Dermis blood vessel endothelial cell (primary cell): ENCODE data around the gene PTPRZ1. TPM values are rescaled to one million over a fixed set of nuclear protein-coding genes. Genes with fewer than 3 reads are reported as not detected.

Experiments used
- DNase-seq: peaks from one replicate; pipeline ENCODE4 v3.0.0; 2010
- total RNA-seq: library from RNA; depleted of rRNA; stranded (reverse); fragments of >200 nt; gene quantifications from 2 replicates; pipeline ENCODE4 v1.2.3, GENCODE V29; 2014

Gene PTPRZ1
- total RNA-seq, 1 donor from 2014 or later = under 0.01 TPM

GRCh38 chr7:121901026-121901425 lies 28.1 kb downstream of the PTPRZ1 start:
- no peak for DNase-seq

GRCh38 chr7:121904120-121904519 lies 31.2 kb downstream of the PTPRZ1 start:
- DNase-seq = no peak

GRCh38 chr7:121908042-121908441 lies 35.1 kb downstream of the PTPRZ1 start:
- no peak for DNase-seq

DNA sequence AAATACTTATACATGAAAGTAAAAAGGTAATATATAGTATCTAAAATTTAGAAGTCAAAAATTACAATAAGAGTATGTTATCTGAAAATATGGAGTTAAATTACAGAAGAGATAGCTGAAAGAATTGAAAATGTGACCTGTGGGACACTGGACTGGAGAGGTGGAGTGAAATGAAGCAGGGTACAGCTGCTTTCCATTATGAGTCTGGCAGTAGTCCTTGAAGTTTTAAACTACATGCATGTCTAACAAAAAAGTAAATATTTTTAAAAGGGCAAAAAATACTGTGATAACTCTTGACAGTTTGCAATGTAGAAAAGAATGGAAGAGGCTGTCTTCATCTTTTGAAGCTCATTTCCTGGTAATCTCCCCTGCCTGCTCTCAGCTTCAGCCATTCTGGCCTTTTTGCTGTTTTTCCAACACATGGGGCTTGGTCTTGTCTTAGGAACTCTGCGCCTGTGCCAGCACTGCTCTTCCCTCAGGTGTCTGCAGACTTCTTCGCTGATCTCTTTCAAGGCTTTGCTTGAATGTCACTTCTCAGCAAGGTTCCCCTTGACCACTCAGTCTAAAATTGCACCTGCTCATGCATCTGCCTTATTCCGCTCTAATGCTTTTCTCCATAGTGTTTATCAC lies 36.9 kb downstream of the PTPRZ1 start:
- no peak for DNase-seq

DNA sequence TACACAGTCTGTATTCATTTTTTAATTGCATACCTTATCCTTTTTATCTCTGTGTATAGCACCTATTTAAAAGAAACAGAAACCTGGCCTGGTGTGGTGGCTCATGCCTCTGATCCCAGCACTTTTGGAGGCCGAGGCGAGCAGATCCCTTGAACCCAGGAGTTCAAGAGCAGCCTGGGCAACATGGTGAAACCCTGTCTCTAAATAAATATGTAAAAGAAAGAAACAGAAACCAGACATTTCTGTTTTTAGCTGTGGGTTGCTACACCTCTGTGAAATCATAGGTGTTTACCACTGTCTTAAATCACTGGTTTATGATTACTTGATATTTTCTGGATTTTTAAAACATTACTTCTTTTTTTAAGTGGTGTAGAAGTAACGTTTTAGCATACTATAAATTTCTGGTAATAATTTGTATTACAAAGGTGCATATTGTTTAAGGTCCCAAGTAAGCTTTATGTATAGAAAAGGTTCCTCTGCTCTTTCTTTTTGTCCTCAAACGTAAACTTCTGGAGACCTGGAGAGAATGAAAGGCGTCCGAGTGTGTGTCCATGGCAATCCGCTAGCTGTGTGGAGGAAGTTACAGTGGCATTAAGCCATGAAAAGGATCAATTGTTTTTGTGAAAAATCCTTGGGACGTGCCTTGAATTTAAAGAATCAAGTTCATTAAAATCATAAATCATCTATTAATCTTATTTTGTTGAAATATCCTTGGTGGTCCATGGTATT lies 41.1 kb downstream of the PTPRZ1 start:
- DNase-seq = no peak

- DNase-seq = no peak
These were observed 41.8 kb downstream of the PTPRZ1 start for GRCh38 chr7:121914676-121915279.

DNA sequence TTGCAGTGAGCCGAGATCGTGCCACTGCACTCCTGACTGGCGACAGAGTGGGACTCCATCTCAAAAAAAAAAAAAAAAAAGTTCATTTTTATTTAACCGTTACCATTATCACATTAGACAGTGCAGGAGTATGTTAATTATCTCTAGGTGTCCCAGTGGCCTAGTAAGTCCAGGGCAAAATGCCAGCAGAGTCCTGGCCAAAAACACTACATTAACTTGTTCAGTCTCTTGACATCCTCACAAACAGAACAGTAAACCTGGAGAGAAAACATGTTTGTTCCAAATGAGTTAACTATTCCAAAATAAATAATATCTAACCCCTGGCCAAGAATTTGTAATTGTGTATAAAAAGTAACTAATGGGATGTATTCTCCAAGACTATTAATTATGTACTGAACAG lies 43.2 kb downstream of the PTPRZ1 start:
- DNase-seq = no peak

- no peak for DNase-seq
These were observed 47.0 kb downstream of the PTPRZ1 start for GRCh38 chr7:121919986-121920385.

DNA sequence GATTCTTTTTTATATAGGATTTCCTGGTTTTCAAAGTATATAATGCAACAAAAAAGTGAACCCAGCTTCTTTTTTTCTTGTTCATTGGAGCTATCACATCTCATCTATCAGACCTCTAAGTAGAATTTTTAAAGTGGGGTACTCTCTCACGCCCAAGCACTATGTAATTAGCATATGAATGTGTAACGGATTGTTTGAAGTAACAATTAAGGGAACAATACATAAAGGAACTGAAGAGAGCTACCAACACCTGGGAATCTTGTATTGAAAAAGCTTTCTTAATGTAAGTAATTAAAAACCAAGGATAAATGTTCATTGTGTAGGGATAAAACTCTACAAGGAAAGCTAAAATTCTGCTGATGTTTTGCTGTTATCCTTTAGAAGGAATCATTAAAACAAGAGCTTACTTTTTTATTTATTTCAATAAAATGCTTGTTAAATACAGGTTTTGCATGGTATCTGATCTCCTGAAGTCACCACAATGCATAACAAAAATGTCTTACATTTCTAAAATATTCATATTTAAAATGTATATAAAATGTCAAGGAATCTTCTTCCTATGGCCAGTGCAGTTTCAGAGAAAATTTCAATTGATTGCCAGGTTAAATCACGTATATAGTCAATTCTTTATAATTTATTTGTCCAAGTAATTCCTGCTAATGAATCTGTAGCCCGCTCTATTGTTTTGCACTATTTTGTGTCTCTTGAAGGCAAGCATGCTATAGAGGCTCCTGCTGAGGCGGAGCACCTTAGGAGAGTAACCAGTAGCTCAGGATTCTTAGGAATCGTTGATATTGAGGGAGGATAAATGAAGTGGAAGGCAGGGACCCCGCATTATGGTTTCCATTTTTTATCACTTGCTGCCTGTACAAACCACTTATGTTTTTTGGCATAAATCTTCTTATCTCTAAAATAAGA lies 51.6 kb downstream of the PTPRZ1 start:
- DNase-seq = no peak

DNA sequence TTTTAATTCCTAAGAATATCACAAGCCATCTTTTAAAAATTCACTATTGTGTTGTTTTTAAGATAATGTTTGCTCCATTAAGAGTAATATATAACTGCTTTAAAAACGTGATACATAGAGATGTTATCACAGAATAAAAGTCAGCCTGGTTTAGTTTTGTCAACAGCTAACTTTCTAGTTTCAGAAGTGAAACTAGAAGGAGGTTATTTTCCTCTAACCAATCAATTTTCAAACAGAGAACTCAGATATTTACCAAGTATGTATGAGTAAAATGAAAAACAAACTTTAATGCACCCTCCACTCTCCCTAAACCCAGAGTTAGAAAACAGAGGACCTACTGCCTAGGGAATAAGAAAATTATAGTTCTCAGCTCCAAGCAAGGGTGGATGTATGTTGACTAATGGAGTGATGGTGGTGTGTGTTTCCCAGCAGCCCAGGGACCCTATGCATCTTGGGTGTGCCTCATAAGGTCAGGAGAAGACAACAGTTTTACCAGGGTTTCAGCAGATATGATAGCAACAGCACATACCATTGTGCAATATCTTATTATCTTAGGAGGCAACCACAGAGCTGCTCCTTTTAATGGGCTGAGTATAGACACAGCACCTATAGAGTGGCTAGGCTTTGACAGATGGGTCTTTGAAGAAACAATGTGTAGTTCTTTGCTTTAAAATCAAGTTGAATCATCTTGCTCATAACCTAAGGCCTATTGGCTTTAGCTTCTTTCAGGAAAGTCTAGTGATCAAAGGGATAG lies 58.4 kb downstream of the PTPRZ1 start:
- no peak for DNase-seq

GRCh38 chr7:121932768-121933167 lies 59.8 kb downstream of the PTPRZ1 start:
- no peak for DNase-seq

DNA sequence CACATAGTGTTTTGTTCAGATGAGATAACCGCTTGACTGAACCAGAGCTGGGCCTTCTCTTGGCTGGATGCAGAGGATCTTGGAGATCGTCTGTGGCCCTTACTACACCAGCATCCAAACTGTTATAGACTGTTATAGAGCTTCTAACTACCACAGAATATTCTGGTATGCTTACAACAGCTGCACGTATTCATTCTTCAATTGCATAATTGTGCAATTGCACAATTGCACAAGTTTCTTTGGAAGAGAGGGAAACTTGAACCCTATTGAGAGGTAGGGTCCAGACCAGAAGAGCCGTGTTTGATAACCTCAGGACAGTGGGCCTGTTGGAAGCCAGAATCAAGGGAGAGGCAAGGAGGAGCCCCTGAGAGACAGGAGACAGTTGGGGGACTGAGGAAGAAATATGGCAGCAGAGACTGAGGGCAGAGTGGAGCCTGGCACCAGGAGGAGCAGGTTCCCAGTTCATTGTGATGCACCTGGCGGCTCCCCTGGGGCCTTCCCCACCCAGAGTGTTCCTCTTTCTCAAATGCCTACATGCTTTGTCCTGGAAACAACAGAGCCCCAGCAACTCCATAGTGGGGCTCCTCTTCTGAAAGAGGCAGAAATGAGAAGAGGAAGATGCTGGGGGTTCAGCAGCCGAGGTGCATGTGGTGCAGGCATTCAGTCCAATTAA lies 64.1 kb downstream of the PTPRZ1 start:
- DNase-seq = no peak

DNA sequence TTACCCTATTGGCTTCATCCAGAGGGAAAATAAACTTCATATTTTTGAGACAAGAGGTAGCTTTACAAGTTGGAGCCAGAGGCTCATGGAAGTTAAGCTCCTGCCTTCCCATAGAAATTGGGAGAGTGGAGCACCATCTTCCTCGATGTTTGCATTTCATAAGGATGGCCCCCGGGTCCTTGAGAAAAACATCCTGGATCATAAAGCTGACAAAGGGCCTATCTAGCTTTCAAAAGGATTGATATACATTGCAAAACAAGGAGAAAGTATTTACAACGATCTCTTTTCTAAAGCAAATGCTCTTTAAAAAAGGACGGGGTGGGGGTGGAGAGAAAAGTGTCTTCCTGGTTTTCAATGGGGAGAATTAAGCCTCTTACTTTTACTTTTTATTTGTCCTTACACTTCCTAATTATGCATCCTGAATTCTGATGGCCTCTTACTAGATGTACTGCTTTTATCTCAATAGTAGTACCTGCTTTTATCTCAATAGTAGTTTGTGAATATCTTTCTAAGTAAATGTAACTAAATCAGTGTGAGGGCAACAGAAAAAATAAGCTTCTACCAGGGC lies 65.6 kb downstream of the PTPRZ1 start:
- DNase-seq = no peak

- DNase-seq = no peak
These were observed 68.0 kb downstream of the PTPRZ1 start for GRCh38 chr7:121940918-121941317.

DNA sequence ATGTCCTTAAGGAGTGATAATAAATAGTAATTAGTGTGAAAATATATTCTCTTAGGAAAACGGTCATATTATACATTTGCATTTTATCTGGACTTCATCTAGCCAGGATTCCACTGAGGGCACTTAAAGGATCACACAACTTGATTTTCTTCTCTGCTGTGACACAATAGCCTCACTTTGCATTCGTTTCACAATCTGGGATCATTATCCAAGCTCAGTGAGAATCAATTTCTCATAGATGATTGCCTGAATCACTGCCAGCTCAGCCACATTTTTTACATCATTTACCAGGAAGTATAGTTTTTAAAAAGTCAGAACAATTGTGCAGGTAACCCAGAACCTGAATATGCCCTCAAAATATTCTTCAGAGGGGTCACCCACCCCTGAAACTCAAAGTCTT lies 68.9 kb downstream of the PTPRZ1 start:
- no peak for DNase-seq

GRCh38 chr7:121945066-121945465 lies 72.1 kb downstream of the PTPRZ1 start:
- no peak for DNase-seq

- DNase-seq = no peak
These were observed 72.7 kb downstream of the PTPRZ1 start for GRCh38 chr7:121945480-121946236.

DNA sequence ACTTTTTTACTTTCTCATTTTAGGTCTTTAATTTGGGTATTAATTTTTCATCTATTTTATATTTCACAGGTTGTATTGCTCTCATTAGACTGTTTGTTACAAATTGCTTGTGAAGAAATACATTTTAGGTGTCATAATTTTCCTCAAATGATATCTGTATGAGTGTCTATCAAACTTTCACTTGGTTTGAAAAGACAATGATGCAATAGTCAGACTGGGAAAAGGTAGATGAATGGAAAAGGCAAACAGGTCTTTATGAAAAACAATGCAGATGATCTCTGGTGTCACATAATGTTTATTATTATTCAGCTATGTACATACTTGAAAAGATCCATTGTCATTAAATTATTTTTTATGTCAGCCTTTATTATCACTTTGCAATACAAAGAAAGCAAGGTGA lies 80.2 kb downstream of the PTPRZ1 start:
- DNase-seq = no peak

DNA sequence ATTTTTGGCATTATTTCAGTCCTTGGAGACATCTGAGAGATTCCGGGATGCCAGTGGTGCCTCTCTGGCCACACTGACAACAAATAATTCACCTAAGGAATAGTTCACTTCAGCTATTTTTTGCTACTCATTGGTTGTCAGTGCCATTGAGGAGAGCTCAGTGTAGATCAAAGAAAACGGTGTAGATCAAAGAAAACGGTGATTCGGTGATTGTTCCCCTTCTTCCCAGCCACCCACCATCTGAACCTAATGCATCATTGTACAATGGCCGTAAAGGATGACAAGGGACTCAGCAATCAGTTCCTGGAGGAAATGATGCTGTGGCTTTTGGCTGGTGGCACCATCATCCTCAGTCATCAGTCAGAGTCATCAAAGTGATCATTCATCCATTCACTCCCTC lies 80.6 kb downstream of the PTPRZ1 start:
- no peak for DNase-seq

DNA sequence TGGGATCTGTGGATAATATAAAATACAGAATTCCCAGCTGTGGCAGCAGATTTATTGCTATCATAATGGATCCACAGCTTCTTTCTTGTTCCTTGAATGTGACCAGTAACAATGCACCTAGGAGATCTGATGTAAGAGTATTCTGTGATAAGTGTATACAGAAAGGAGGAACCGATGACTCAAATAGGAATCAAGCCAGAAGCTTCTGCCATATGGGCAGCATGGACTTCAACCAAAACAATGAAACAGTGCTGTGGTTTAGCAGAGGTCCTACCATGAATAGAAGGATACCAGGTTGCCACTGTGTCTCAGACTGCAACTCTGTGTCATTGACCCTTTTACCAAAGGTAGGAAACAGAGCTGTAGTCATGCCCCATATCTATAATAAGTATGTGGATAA lies 81.8 kb downstream of the PTPRZ1 start:
- no peak for DNase-seq

- DNase-seq = no peak
These were observed 84.7 kb downstream of the PTPRZ1 start for GRCh38 chr7:121957626-121958025.
